HuH-7.5 (cell line): ENCODE measurements around the gene NPLOC4.

ENCODE experiments used
- DNase-seq: peaks from one replicate; pipeline ENCODE4 v3.0.0; 2011; ENCODE audit warnings: low spot score

NPLOC4 gene

GRCh38 chr17:81517339-81518112, 119.4 kb downstream of the NPLOC4 start:
- DNase-seq = no peak

GRCh38 chr17:81517009-81517338, 119.9 kb downstream of the NPLOC4 start:
- no peak for DNase-seq

GRCh38 chr17:81516439-81516838, 120.5 kb downstream of the NPLOC4 start:
- DNase-seq = no peak

DNA sequence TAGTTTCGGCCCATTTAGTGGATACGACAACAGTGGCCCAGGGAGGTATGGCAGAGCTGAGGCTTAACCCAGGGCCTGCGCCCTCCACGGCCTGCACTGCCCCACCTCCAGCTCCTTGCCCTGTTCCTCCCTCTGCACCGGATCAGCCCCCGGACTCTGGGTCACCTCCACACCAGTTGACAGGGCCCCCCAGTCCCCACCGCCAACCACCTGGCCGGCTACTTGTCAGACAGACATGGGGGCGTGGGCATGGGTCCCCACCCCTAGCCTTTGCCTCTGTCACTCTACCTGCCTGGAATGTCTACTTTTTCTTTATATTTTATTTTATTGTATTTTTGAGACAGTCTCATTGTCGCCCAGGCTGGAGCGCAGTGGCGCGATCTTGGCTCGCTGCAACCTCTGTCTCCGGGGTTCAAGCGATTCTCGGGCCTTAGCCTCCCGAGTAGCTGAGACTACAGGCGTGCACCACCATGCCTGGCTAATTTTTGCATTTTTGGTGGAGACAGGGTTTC, 121.3 kb downstream of the NPLOC4 start:
- no peak for DNase-seq

DNA sequence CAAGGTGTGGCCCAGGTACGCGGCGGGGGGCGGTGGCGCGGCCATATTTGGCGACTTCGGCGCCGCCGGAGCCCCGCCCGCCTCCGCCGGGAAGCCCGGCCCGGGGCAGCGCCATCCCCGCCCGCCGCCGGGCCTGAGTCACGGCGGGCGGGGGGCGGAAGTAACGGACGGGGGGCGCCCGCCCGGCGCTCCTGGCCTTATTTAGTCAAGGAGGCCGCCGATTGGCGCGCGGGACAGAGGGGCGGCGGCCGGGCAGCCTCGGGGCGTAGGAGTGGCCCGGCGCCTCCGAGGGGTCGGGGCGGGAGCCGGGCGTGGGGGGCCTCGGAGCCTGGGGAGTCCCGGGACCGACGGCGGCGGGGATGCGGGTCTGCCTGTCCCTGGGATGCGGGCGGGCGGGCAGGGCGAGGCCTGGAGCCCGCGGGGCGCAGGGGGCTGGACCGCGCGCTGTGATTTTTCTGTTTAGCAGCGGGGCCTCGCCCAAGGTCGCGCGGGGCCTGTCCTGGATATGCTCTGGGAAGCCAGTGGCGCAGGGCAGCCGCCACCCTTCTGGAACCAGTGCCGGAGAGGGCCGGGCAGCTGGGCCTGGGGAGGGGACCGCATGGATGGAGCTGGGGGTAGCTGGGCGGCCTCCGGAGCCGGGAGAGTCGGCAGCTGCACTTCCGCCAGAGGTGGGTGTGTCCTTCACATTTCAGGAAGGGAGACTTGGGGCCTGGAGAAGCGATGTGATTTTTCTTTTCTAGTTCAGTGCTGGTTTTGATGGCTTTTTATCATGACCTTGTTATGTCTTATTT, 122.0 kb downstream of the NPLOC4 start:
- no peak for DNase-seq

DNA sequence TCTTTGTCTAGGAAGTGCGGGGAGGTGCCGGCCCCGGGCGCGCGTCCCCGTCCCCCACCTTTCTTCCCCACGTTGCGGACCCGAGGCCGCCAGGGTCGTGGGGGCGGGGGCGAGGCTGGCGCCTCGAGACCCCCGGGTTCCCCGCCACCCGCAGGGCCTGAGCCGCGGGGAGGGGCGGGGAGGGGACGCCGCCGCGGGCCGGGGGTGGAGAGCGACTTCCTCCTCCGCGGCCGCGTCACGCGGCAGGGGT, 122.5 kb downstream of the NPLOC4 start:
- no peak for DNase-seq

DNA sequence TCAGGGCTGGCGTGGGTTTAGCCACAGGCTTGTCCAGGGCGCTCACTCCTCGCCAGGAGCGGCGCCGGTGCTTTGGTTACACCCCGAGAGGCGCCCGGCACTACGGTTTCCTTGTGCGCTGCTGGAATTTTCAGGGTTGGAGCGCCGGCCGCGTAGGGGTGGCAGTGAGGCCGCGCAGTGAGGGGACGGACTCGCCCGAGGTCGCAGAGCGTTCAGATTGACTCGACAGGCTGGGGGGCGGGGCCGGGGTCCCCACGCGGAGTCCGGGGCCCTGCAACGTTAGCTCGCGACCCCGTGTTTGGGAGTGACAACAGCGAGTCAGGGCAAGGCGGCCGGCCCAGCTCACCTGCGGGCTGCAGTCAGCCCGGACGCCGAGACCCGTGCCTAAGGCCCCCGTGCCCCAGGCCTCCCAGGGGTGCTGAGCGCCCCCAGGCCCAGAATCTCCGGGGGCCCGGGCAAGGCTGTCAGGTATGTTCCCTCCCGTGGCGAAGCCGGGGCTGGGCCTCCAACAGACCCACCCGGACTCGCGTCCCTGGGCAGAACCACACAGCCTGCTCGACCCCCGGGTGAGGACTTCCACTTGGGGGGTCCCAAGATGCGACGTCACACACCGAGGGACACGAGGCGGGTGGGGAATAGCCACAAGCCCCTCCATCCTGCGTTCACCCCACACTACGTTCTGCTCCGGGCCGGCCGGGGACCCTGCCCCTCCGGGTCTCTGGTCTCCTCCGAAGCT, 123.0 kb downstream of the NPLOC4 start:
- no peak for DNase-seq

DNA sequence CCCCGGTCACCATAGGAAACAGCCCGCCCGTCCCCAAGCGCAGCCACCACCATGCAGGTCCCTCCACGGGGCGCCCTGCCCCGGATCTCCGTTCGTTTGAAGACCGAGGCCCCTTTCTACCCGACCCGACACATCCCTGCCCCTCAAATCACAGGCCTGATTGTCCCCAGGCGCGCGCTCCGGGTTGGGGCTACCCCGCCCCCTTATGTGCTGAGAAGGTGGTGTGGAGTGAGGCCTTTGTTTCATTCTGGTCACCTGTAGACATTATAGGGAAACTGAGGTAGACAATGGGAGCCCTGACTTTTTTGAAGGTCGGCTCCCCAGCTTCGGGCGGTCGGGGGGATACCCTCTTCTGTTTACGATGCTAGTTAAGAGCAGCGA, 123.5 kb downstream of the NPLOC4 start:
- DNase-seq = no peak

DNA sequence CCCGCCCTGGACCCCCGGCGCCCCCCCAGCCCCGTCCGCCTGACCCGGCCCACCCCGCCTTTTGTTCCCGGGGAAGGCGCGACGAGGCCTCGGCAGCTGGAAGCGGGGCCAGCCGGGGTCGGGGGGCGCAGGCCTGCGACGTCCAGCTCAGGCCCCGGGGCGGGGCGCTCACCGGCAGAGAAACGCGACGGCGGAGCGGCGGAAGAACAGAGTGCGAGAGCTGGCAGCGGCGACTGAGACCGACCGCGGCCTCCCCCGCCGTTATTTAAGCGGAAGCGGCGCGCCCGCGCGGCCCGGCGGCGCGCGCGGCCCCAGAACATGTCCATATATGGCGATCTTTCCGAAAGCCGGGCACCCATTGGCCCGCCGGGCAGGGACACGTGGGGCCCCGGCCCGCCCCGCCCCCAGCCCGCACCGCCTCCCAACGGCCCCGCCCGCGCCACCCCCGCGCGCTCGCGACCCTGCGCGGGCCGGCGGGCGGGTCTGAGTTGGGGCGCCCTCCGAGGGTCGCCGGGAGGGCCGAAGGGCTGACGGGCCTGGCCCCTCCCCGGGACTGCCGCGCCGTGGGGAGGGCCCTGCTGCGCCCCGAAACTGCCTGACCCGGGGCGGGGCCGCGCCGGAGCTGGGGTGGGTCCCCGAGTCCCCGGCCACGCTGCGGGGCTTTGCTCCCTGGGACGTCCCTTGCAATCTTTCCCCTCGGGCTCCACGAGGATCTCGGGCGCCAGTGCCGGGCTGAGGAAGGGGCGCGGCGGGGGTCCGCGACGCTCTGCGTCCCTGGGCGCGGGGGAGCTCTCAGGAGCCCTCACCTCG, 124.1 kb downstream of the NPLOC4 start, which contains the start of gene ACTG1:
TSS of gene ACTG1 (minus strand) at position 238 of the 810 bp plus-strand sequence. CDS start 445 bp downstream, outside the sequence.
- peak; percentile 98 for DNase-seq

GRCh38 chr17:81511804-81512561, 124.9 kb downstream of the NPLOC4 start:
- DNase-seq = no peak

DNA sequence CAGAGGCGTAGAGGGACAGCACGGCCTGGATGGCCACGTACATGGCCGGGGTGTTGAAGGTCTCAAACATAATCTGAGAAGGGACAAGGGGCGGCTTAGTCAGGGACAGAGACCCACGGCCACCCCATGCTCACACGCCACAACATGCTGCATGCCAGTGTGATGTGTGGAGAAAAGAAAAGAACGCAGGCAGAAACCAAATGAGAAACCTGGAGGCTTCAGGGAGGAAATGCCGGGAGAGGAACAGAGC, 125.4 kb downstream of the NPLOC4 start:
- no peak for DNase-seq

DNA sequence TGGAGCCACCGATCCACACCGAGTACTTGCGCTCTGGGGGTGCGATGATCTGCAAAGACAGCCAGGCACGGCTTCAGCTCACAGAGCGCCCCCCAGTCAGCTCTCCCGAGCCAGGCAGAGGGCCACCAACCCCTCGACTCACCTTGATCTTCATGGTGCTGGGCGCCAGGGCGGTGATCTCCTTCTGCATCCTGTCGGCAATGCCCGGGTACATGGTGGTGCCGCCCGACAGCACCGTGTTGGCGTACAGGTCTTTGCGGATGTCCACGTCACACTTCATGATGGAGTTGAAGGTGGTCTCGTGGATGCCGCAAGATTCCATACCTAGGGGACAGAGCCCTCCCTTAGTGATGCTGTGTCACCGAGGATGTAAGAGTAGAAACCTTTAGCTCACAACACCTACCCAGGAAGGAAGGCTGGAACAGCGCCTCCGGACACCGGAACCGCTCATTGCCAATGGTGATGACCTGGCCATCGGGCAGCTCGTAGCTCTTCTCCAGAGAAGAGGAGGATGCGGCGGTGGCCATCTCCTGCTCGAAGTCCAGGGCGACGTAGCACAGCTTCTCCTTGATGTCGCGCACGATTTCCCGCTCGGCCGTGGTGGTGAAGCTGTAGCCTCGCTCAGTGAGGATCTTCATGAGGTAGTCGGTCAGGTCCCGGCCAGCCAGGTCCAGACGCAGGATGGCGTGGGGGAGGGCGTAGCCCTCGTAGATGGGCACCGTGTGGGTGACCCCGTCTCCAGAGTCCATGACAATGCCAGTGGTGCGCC, 125.9 kb downstream of the NPLOC4 start:
- no peak for DNase-seq

DNA sequence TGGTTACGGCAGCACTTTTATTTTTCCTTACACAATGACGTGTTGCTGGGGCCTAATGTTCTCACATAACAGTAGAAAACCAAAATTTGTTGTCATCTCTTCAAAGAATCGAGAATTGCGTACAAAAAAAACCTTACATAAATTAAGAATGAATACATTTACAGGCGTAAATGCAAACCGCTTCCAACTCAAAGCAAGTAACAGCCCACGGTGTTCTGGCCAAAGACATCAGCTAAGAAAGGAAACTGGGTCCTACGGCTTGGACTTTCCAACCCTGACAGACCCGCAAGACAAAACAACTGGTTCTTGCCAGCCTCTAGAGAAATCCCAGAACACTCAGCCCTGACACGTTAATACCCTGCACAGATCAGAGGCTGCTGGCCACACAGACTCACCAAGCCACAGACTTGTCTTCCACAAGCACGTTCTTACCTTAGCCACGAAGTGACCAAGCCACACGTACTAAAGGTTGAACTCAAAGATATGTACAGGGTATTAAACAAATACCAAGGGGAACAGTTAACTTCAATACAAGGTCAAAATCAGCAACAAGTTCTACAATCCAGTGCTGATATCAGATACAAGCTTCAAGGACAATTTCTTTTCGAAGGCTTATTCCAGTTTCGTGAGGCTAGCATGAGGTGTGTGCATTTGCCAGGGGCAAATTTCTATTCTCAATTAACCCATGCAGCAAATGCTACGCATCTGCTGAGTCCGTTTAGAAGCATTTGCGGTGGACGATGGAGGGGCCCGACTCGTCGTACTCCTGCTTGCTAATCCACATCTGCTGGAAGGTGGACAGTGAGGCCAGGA, 126.7 kb downstream of the NPLOC4 start:
- no peak for DNase-seq

DNA sequence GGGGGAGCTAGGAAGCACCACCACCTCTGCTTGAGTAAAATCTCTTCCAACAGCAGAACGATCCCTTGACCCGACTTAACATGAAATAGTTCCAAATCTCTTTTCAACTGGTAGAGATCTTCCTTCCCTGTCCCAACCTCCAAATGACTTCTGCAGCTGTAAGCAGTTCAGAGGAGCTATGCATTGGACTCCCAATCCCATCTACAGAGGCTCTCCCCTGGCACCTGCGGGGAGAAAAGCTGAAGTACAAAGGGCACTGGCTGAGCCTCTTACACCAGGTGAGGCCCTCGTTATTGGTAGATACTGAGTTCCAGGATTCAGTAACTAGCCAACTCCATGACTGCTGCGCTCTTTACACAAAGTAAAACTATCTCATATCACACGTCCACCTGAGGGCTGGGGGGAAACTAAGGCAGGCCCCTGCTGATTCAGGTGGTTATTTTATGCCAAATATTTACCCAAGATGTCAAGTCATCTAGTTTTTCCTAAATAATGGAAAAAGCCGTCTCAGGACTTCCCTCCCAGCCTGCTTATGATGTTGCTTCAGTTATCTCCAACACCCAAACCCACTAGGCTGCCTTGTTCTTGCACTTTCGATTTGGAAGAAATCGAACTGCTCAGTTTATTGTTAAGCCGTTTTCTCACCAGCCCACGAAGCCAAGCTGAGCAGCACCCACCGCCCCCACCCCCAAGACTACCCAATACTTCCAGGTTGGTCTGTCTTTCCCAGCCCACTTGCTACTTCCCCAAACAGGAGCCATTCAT, 127.5 kb downstream of the NPLOC4 start:
- DNase-seq = no peak

DNA sequence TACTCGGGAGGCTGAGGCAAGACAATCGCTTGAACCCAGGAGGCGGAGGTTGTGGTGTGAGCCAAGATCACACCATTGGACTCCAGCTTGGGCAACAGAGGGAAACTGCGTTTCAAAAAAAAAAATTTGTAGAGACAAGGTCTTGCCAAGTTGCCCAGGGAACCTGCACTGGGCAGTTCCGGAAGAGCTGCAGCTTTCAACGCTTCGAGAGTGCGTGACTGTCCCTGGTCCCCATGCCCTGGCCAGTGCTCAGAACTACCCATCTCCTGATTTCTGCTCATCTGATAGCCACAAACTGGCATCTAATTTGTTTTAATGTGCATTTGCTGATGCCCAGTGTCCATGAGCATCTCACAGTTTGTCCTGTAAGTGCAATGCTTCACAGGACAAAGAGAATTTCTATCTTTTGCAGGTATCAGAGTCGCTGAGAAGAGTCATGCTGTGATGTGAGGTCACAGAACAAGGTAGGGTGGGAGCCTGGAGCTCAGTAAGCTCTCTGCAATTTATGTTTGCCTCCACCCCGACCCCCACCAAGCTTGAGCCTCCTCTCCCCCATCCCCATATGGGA, 128.2 kb downstream of the NPLOC4 start:
- DNase-seq = no peak
